SK-N-SH (cell line): ENCODE data around the gene IKZF2. TPM values are rescaled to one million over a fixed set of nuclear protein-coding genes. Genes with fewer than 3 reads are reported as not detected.

Source experiments
- CTCF ChIA-PET: fragments of 300-600, 350-600 bp; formaldehyde crosslinking; extraction: SDS; loops from one replicate; lab custom pipeline; 2021; lab: Yijun Ruan, JAX
- POLR2A ChIA-PET: fragments of 350-600 bp; sonication (Branson Sonifier 250); formaldehyde crosslinking; extraction: SDS; loops from one replicate; lab custom pipeline; 2020; ENCODE audit warnings: antibody characterized with exemption, inconsistent platforms; lab: Yijun Ruan, JAX
- DNase-seq: peaks from one replicate; pipeline ENCODE4 v3.0.0; 2012
- H2AFZ ChIP-seq: fragments of 200-600 bp; sonication (generic); 2 replicates; pipeline ENCODE4 v1.8.1; 2016; ENCODE audit warnings: antibody characterized with exemption, mild to moderate bottlenecking, low read depth
- H3F3A ChIP-seq: fragments of 200-600 bp; sonication (generic); replicated peaks from 2 replicates; pipeline ENCODE3; 2016; ENCODE audit warnings: antibody characterized with exemption, mild to moderate bottlenecking; ENCODE audit not compliant: insufficient read depth
- H3K27ac ChIP-seq, 2 experiments: fragments of 200-500 bp in 1 of 2; fragments of 200-600 bp in 1 of 2; sonication (Bioruptor generic) in 1 of 2; sonication (generic), shearing (Covaris generic) in 1 of 2; 2 replicates each; pipeline versions ENCODE4 v1.5.1 to v1.6.1; 2014 to 2016; ENCODE audit warnings: low read depth in 2 of 2, inconsistent platforms in 1 of 2, low read length in 1 of 2, mild to moderate bottlenecking in 1 of 2, mixed read lengths in 1 of 2
- H3K27me3 ChIP-seq: fragments of 200-600 bp; sonication (generic), shearing (Covaris generic); 2 replicates; pipeline ENCODE4 v1.6.1; 2016; ENCODE audit warnings: mixed run types; ENCODE audit not compliant: insufficient read depth
- H3K36me3 ChIP-seq, 2 experiments: fragments of 200-500 bp in 1 of 2; fragments of 200-600 bp in 1 of 2; sonication (Bioruptor generic) in 1 of 2; sonication (generic) in 1 of 2; replicated peaks in 1 of 2; 2 replicates each; pipeline versions ENCODE3 to v1.5.1; 2014 to 2016; ENCODE audit warnings: low read length in 1 of 2, mild to moderate bottlenecking in 1 of 2; ENCODE audit not compliant: insufficient read depth in 2 of 2, control insufficient read depth in 1 of 2
- H3K4me1 ChIP-seq, 2 experiments: fragments of 200-500 bp in 1 of 2; fragments of 200-600 bp in 1 of 2; sonication (Bioruptor generic) in 1 of 2; sonication (generic), shearing (Covaris generic) in 1 of 2; 2 replicates each; pipeline versions ENCODE4 v1.5.1 to v1.6.1; 2014 to 2016; ENCODE audit warnings: low read depth in 1 of 2, low read length in 1 of 2, mixed run types in 1 of 2; ENCODE audit not compliant: insufficient read depth in 2 of 2, control insufficient read depth in 1 of 2
- H3K4me2 ChIP-seq: fragments of 200-600 bp; sonication (generic), shearing (Covaris generic); 2 replicates; pipeline ENCODE4 v1.6.1; 2017; ENCODE audit warnings: mixed run types
- H3K4me3 ChIP-seq, 2 experiments: fragments of 200-500 bp in 1 of 2; fragments of 200-600 bp in 1 of 2; sonication (Bioruptor generic) in 1 of 2; sonication (generic), shearing (Covaris generic) in 1 of 2; 2 replicates each; pipeline versions ENCODE4 v1.5.1 to v1.8.1; 2014 to 2016; ENCODE audit warnings: low read depth in 2 of 2, inconsistent platforms in 1 of 2, low read length in 1 of 2, mild to moderate bottlenecking in 1 of 2, mixed read lengths in 1 of 2, moderate library complexity in 1 of 2
- H3K79me2 ChIP-seq: fragments of 200-600 bp; sonication (generic); 2 replicates; pipeline ENCODE4 v1.8.1; 2017; ENCODE audit warnings: mild to moderate bottlenecking; ENCODE audit not compliant: insufficient read depth
- H3K9ac ChIP-seq: fragments of 200-600 bp; sonication (generic); 2 replicates; pipeline ENCODE4 v1.6.1; 2017; ENCODE audit warnings: mixed run types
- H3K9me2 ChIP-seq: fragments of 200-600 bp; sonication (generic); 2 replicates; pipeline ENCODE4 v1.6.1; 2017; ENCODE audit warnings: mixed run types
- H3K9me3 ChIP-seq: fragments of 200-600 bp; sonication (generic); 2 replicates; pipeline ENCODE4 v1.6.1; 2017; ENCODE audit warnings: mixed run types, mild to moderate bottlenecking, moderate library complexity
- H4K20me1 ChIP-seq: fragments of 200-600 bp; sonication (generic); 2 replicates; pipeline ENCODE4 v1.6.1; 2017; ENCODE audit warnings: mild to moderate bottlenecking, mixed run types; ENCODE audit not compliant: insufficient read depth
- FOSL2 ChIP-seq: IDR thresholded peaks from 2 replicates; pipeline ENCODE4 v1.4.0; 2012; ENCODE audit warnings: low read depth, mild to moderate bottlenecking, moderate library complexity, borderline replicate concordance
- GABPA ChIP-seq: IDR thresholded peaks from 2 replicates; pipeline ENCODE4 v1.4.0; 2012; ENCODE audit warnings: low read depth, mild to moderate bottlenecking
- GATA2 ChIP-seq: sonication (generic); formaldehyde crosslinking; IDR thresholded peaks from 2 replicates; pipeline ENCODE4 v1.5.0; 2020; ENCODE audit warnings: mild to moderate bottlenecking, missing genetic modification reagents
- MXI1 ChIP-seq: IDR thresholded peaks from 2 replicates; pipeline ENCODE4 v1.6.1; 2012; ENCODE audit warnings: mild to moderate bottlenecking, low read depth, low read length, improper control_type of control experiment
- RFX5 ChIP-seq: IDR thresholded peaks from 2 replicates; pipeline ENCODE4 v1.6.1; 2012; ENCODE audit warnings: mild to moderate bottlenecking, improper control_type of control experiment, low read length
- RXRA ChIP-seq: IDR thresholded peaks from 2 replicates; pipeline ENCODE4 v1.4.0; 2012; ENCODE audit warnings: low read depth, mild to moderate bottlenecking, borderline replicate concordance
- TCF12 ChIP-seq: IDR thresholded peaks from 2 replicates; pipeline ENCODE4 v1.4.0; 2012
- TEAD4 ChIP-seq: IDR thresholded peaks from 2 replicates; pipeline ENCODE4 v1.4.0; 2012; ENCODE audit warnings: mild to moderate bottlenecking, borderline replicate concordance; ENCODE audit not compliant: insufficient read depth
- USF2 ChIP-seq: fragments of 150-350 bp; IDR thresholded peaks from 2 replicates; pipeline ENCODE4 v1.6.1; 2017; ENCODE audit warnings: antibody characterized with exemption, low read length, low read depth, borderline replicate concordance
- WGBS: methylation state at CpG from one replicate; pipeline ENCODE4 v1.1.6; 2017; ENCODE audit warnings: low lambda C conversion rate; 5-methylcytosine and 5-hydroxymethylcytosine counted together
- polyA plus RNA-seq, 3 experiments: library from polyadenylated mRNA; depleted of rRNA; stranded (reverse); fragments of >200 nt; gene quantifications; 2 replicates each; pipeline ENCODE4 v1.2.3, GENCODE V29; 2012
- TF ChIP-seq, protein P1 (sequence below): IDR thresholded peaks from 2 replicates; pipeline ENCODE4 v1.4.0; 2012; ENCODE audit warnings: low read depth

The IKZF2 gene
- polyA plus RNA-seq, 1 of the 3 experiments (the other 2 are of a cell fraction) = 1.3 TPM

- TF ChIP-seq TCF12 (peak; percentile 26), TEAD4 (peak; percentile 87), FOSL2 (peak; percentile 27; the same call in 1 of the 2 replicates), MXI1 (no peak)
- TF ChIP-seq, protein P1, sequence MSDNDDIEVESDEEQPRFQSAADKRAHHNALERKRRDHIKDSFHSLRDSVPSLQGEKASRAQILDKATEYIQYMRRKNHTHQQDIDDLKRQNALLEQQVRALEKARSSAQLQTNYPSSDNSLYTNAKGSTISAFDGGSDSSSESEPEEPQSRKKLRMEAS = 0 out of 2 replicates have a peak, but pooled peaks have one; percentile 65
- TF ChIP-seq, all 33 proteins: peak for 6
Observed at GRCh38 chr2:213187833-213188532, 36.6 kb upstream of the IKZF2 start (continued).

DNA sequence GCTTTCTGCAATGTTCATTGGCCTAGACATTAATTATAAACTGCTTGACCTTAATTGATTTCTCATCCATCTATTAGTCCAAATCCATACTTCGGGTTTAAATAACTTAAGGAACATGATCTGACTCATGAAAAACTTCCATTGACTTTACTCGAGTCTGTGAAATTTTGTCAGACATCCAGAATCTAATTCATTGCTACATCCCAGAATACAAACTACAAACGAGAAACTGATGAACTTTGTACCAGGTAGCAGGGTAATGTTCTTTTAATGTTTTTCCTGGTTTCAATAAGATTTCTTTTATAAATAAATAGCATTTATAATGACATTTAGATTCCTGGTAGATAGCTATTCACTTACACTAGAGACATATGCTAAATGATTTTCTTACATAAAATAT, 36.0 kb upstream of the IKZF2 start:
- Histone ChIP-seq H3K79me2 (no peaks in the 10 kb centered on the region), H3F3A (peaks cover 12% of the 10 kb centered on the region), H3K9me3 (no peaks in the 10 kb centered on the region), H3K4me3 (no peak overlapping the region), H3K27me3 (no peaks in the 10 kb centered on the region), H3K9me2 (no peaks in the 10 kb centered on the region), H3K9ac (peak overlapping the region; percentile 42; the same call in 1 of the 2 replicates), H3K36me3 (peaks cover 0 to 3% of the 10 kb centered on the region in 2 experiments), H4K20me1 (no peaks in the 10 kb centered on the region), H2AFZ (peak overlapping the region; percentile 67; the same call in 1 of the 2 replicates), H3K27ac (peak overlapping the region; percentile 79; a peak in 3 of 4 replicates), H3K4me2 (no peak overlapping the region), H3K4me1 (peaks cover 7 to 19% of the 10 kb centered on the region in 2 experiments; a peak in 3 of 4 replicates)
- DNase-seq = no peak
- no peak for TF ChIP-seq RFX5
- TF ChIP-seq TEAD4 = no peak
- no peak for TF ChIP-seq USF2
- WGBS = 35% methylated on average over 3 of the region's 3 CpGs
- CTCF ChIA-PET = no interaction called here
- POLR2A ChIA-PET = no interaction called here

- no peaks in the 10 kb centered on the region for H3K36me3 ChIP-seq
- TF ChIP-seq GABPA (no peak), GATA2 (CRISPR knock-in tag) (no peak), RXRA (no peak)
- TF ChIP-seq, all 33 proteins: peak for 0
Observed at GRCh38 chr2:213185147-213185822, 33.9 kb upstream of the IKZF2 start.

More at GRCh38 chr2:213185147-213185822, 33.9 kb upstream of the IKZF2 start:
- no peaks in the 10 kb centered on the region for H4K20me1 ChIP-seq
- POLR2A ChIA-PET = no interaction called here
- peaks cover 7 to 19% of the 10 kb centered on the region in 2 experiments; a peak in 3 of 4 replicates for H3K4me1 ChIP-seq
- no peak overlapping the region for H3K27ac ChIP-seq
- WGBS = 88% methylated on average over 3 of the region's 3 CpGs
- H3K4me3 ChIP-seq = no peak overlapping the region
- H2AFZ ChIP-seq = no peak overlapping the region
- no peak overlapping the region for H3K4me2 ChIP-seq
- no peaks in the 10 kb centered on the region for H3K79me2 ChIP-seq
- no peak for DNase-seq
- H3K9ac ChIP-seq = no peak overlapping the region
- no peaks in the 10 kb centered on the region for H3K9me2 ChIP-seq
- no peaks in the 10 kb centered on the region for H3K9me3 ChIP-seq
- CTCF ChIA-PET = no interaction called here
- H3K27me3 ChIP-seq = no peaks in the 10 kb centered on the region
- peaks cover 12% of the 10 kb centered on the region for H3F3A ChIP-seq
